GM23248 (cell line): ENCODE results near the gene RAI2.

Experiments
- EZH2 ChIP-seq: fragments of 200-600 bp; sonication (generic); IDR thresholded peaks from 2 replicates; pipeline ENCODE4 v1.6.1; 2018; ENCODE audit warnings: antibody characterized with exemption, mild to moderate bottlenecking; ENCODE audit not compliant: insufficient read depth, poor library complexity, severe bottlenecking
- EZH2phosphoT487 ChIP-seq: fragments of 200-600 bp; sonication (generic); IDR thresholded peaks from 2 replicates; pipeline ENCODE4 v1.6.1; 2018; ENCODE audit warnings: antibody characterized with exemption, moderate library complexity, mild to moderate bottlenecking, low read depth; ENCODE audit not compliant: insufficient read depth

- no peak for TF ChIP-seq EZH2
- no peak for TF ChIP-seq EZH2phosphoT487
Observed at GRCh38 chrX:17788956-17789562, 72.0 kb downstream of the RAI2 start.
